ENCODE data around the gene TPD52L1.

The TPD52L1 gene

GRCh38 chr6:125129354-125129753 is 24.2 kb upstream of the TPD52L1 start:
- H3K27me3 ChIP-seq (ENCODE audit: low read depth, low read length), result no peaks in the 10 kb centered on the region
- H3K79me2 ChIP-seq (ENCODE audit: low read length), result no peaks in the 10 kb centered on the region
- H3K9ac ChIP-seq (ENCODE audit: low read length), result no peak overlapping the region
- H3K4me1 ChIP-seq (ENCODE audit: low read length), result no peaks in the 10 kb centered on the region
- H4K20me1 ChIP-seq (ENCODE audit: insufficient read depth, low read length), result no peaks in the 10 kb centered on the region
- no peaks in the 10 kb centered on the region for H3K9me3 ChIP-seq (ENCODE audit: insufficient read depth, low read length)
- H3K36me3 ChIP-seq (replicated peaks; ENCODE audit: low read depth, low read length), result no peaks in the 10 kb centered on the region
- no peak overlapping the region for H3K4me2 ChIP-seq (ENCODE audit: low read length)
- no peak overlapping the region for H2AFZ ChIP-seq (ENCODE audit: low read depth, low read length)
- TF ChIP-seq EZH2phosphoT487 (IDR thresholded peaks at IDR 0.05; ENCODE audit: low read depth) (no peak), CTCF (IDR thresholded peaks at IDR 0.05; ENCODE audit: low read depth, low read length) (no peak)
- no peak overlapping the region for H3K27ac ChIP-seq (ENCODE audit: low read length)
- no peak overlapping the region for H3K4me3 ChIP-seq (ENCODE audit: low read length)

- Histone ChIP-seq H3K36me3 (replicated peaks; ENCODE audit: low read depth, low read length) (no peaks in the 10 kb centered on the region), H3K4me1 (ENCODE audit: low read length) (no peaks in the 10 kb centered on the region), H3K4me2 (ENCODE audit: low read length) (no peak overlapping the region), H3K79me2 (ENCODE audit: low read length) (no peaks in the 10 kb centered on the region), H3K27ac (ENCODE audit: low read length) (no peak overlapping the region), H3K4me3 (ENCODE audit: low read length) (no peak overlapping the region), H4K20me1 (ENCODE audit: insufficient read depth, low read length) (no peaks in the 10 kb centered on the region), H2AFZ (ENCODE audit: low read depth, low read length) (no peak overlapping the region), H3K27me3 (ENCODE audit: low read depth, low read length) (no peaks in the 10 kb centered on the region), H3K9me3 (ENCODE audit: insufficient read depth, low read length) (no peaks in the 10 kb centered on the region), H3K9ac (ENCODE audit: low read length) (no peak overlapping the region)
- TF ChIP-seq CTCF (IDR thresholded peaks at IDR 0.05; ENCODE audit: low read depth, low read length), result no peak
- no peak for TF ChIP-seq EZH2phosphoT487 (IDR thresholded peaks at IDR 0.05; ENCODE audit: low read depth)
Observed at GRCh38 chr6:125132058-125132457, 21.5 kb upstream of the TPD52L1 start.

- H3K4me3 ChIP-seq (ENCODE audit: low read length), result no peak overlapping the region
- no peak for TF ChIP-seq CTCF (IDR thresholded peaks at IDR 0.05; ENCODE audit: low read depth, low read length)
- TF ChIP-seq EZH2phosphoT487 (IDR thresholded peaks at IDR 0.05; ENCODE audit: low read depth), result no peak
- H2AFZ ChIP-seq (ENCODE audit: low read depth, low read length), result no peak overlapping the region
- H3K4me2 ChIP-seq (ENCODE audit: low read length), result no peak overlapping the region
- no peaks in the 10 kb centered on the region for H3K27me3 ChIP-seq (ENCODE audit: low read depth, low read length)
- no peaks in the 10 kb centered on the region for H3K79me2 ChIP-seq (ENCODE audit: low read length)
- no peak overlapping the region for H3K27ac ChIP-seq (ENCODE audit: low read length)
- H3K4me1 ChIP-seq (ENCODE audit: low read length), result no peaks in the 10 kb centered on the region
- H3K36me3 ChIP-seq (replicated peaks; ENCODE audit: low read depth, low read length), result no peaks in the 10 kb centered on the region
- H4K20me1 ChIP-seq (ENCODE audit: insufficient read depth, low read length), result no peaks in the 10 kb centered on the region
- no peak overlapping the region for H3K9ac ChIP-seq (ENCODE audit: low read length)
- no peaks in the 10 kb centered on the region for H3K9me3 ChIP-seq (ENCODE audit: insufficient read depth, low read length)
Observed at GRCh38 chr6:125136378-125136777, 17.2 kb upstream of the TPD52L1 start.

- Histone ChIP-seq H3K27me3 (ENCODE audit: low read depth, low read length) (no peaks in the 10 kb centered on the region), H3K9me3 (ENCODE audit: insufficient read depth, low read length) (no peaks in the 10 kb centered on the region), H2AFZ (ENCODE audit: low read depth, low read length) (no peak overlapping the region), H3K4me1 (ENCODE audit: low read length) (no peaks in the 10 kb centered on the region), H4K20me1 (ENCODE audit: insufficient read depth, low read length) (no peaks in the 10 kb centered on the region), H3K4me3 (ENCODE audit: low read length) (no peak overlapping the region), H3K27ac (ENCODE audit: low read length) (no peak overlapping the region), H3K9ac (ENCODE audit: low read length) (no peak overlapping the region), H3K79me2 (ENCODE audit: low read length) (no peaks in the 10 kb centered on the region), H3K4me2 (ENCODE audit: low read length) (no peak overlapping the region), H3K36me3 (replicated peaks; ENCODE audit: low read depth, low read length) (no peaks in the 10 kb centered on the region)
- no peak for TF ChIP-seq EZH2phosphoT487 (IDR thresholded peaks at IDR 0.05; ENCODE audit: low read depth)
- TF ChIP-seq CTCF (IDR thresholded peaks at IDR 0.05; ENCODE audit: low read depth, low read length), result no peak
Observed at GRCh38 chr6:125138083-125138482, 15.5 kb upstream of the TPD52L1 start.

Data from OCI-LY3 (cell line).